Smooth muscle cell of the brain vasculature (primary cell): ENCODE data around the gene ZNF366.
"Not testable (repeated sequence)": the region's sequence is repeated elsewhere in the genome, so short reads cannot be mapped to it uniquely, and the experiment has no call there.

Experiments used
- DNase-seq: peaks from one replicate; pipeline ENCODE4 v3.0.0-alpha.2; 2012; ENCODE audit warnings: low read depth, low spot score

ZNF366 gene

GRCh38 chr5:72407541-72407940 is 99.7 kb downstream of the ZNF366 start:
- no peak for DNase-seq

- no peak for DNase-seq
Observed at GRCh38 chr5:72407078-72407477, 100.1 kb downstream of the ZNF366 start.

GRCh38 chr5:72404771-72405170 is 102.4 kb downstream of the ZNF366 start:
- DNase-seq: not testable (repeated sequence)

GRCh38 chr5:72402959-72403628 is 104.1 kb downstream of the ZNF366 start:
- DNase-seq: no peak

GRCh38 chr5:72402381-72402890 is 104.8 kb downstream of the ZNF366 start:
- no peak for DNase-seq

- no peak for DNase-seq
Observed at GRCh38 chr5:72400950-72401349, 106.3 kb downstream of the ZNF366 start.

- no peak for DNase-seq
Observed at GRCh38 chr5:72397836-72398235, 109.4 kb downstream of the ZNF366 start.

GRCh38 chr5:72394688-72395087 is 112.5 kb downstream of the ZNF366 start:
- no peak for DNase-seq

- no peak for DNase-seq
Observed at GRCh38 chr5:72393052-72393451, 114.2 kb downstream of the ZNF366 start.
